ENCODE measurements around the gene CBX4.

Gene CBX4

GRCh38 chr17:79813297-79814126, 25.7 kb downstream of the CBX4 start:
- POLR2A ChIA-PET: interaction anchor here (1.5 kb wide), 1 partner anchor 26 kb away, joined by 6 read pairs; the partner anchor contains the start of gene CBX4

DNA sequence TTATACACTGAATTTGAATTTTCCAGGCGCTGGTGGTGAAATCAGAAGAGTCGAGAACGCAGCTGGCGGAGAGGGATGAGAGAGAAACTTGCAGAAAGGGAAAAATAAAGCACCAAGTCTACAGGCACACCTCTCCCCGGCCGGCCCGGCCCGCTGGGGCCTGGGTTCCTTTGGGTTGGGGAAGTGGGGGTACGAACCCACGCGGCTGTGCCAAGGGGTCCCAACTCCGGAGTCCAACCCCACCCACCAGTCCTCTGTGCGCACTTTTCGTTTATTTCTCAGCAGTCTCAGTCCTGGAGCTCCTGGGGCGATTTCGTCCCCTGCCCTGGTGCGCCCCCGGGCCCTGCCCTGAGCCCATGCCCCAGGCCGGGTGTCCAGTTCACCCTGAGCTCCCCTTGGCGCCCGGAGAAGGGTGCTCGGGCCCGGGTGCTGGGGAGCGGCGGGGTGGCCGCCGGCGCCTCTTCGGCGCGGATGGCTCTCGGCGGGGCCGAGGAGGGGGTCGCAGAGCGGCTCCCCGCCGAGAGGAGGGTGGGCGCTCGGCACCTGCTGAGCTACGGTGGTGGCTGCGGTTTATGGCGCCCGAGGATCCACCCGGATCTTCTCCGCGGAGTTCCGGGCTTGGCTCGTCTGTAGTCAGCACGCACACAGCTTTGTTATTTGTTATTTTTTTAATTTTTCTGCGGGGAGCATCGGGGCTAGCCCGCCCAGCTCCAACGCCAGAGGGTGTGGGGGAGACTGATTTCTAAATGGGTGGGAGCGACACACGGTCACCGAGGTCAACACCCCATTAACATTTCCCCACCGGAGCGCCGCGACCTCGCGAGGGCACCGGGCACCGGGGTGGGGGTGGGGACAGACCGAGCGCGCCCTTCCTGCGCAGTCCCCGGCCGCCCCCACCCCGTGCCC, 26.6 kb downstream of the CBX4 start:
- POLR2A ChIA-PET: interaction anchor here (1.1 to 1.5 kb wide), 2 partner anchors 16 to 27 kb away, joined by 5 to 6 read pairs; partner anchors contain the start of genes CBX4 and CBX8
- H3K4me3 ChIP-seq (ENCODE audit: low read depth, low read length): peak overlapping the region; percentile 28
- TF ChIP-seq, protein P1, sequence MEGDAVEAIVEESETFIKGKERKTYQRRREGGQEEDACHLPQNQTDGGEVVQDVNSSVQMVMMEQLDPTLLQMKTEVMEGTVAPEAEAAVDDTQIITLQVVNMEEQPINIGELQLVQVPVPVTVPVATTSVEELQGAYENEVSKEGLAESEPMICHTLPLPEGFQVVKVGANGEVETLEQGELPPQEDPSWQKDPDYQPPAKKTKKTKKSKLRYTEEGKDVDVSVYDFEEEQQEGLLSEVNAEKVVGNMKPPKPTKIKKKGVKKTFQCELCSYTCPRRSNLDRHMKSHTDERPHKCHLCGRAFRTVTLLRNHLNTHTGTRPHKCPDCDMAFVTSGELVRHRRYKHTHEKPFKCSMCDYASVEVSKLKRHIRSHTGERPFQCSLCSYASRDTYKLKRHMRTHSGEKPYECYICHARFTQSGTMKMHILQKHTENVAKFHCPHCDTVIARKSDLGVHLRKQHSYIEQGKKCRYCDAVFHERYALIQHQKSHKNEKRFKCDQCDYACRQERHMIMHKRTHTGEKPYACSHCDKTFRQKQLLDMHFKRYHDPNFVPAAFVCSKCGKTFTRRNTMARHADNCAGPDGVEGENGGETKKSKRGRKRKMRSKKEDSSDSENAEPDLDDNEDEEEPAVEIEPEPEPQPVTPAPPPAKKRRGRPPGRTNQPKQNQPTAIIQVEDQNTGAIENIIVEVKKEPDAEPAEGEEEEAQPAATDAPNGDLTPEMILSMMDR (IDR thresholded peaks at IDR 0.05; ENCODE audit: insufficient read depth, low read length, missing control alignments): no peak
- DNase-seq (ENCODE audit: low read depth, low spot score): no peak
- CTCF ChIA-PET: interaction anchor here (0.8 to 3.0 kb wide), 10 partner anchors 11 to 196 kb away, joined by 3 to 19 read pairs (median 4); partner anchors contain the start of gene CBX8

More at GRCh38 chr17:79813297-79814126, 25.7 kb downstream of the CBX4 start:
- H3K4me3 ChIP-seq (ENCODE audit: low read depth, low read length): peak overlapping the region; percentile 38
- TF ChIP-seq, protein P1 (IDR thresholded peaks at IDR 0.05; ENCODE audit: insufficient read depth, low read length, missing control alignments): no peak
- CTCF ChIA-PET: interaction anchor here (1.0 to 2.5 kb wide), 7 partner anchors 9 to 192 kb away, joined by 3 to 19 read pairs (median 5); partner anchors contain the start of gene CBX8
- no peak for DNase-seq (ENCODE audit: low read depth, low spot score)

DNA sequence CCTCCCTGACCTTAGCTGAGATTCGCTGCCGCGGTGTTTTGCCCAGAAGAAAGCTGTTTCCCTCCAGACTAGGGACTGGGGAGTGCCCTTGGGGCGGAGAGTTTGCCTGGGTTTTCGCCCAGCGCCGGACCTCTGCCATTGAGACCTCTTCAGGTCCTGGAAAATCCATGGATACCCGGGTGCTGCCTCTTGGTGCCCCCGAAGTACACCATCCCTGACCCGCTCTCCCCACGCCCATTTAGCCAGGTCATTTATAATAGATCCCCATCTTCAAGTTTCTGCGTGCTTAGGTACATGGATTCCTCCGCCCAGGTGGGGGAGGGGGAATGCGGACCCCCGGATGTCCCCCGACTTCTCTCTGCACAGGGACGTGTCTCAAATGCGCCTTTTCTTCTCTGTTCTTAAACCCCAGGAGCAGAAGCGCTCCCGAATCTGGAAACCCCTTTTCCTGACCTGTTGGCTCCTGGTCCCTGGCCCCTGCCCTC, 27.3 kb downstream of the CBX4 start:
- no peak overlapping the region for H3K4me3 ChIP-seq (ENCODE audit: low read depth, low read length)
- TF ChIP-seq, protein P1 (IDR thresholded peaks at IDR 0.05; ENCODE audit: insufficient read depth, low read length, missing control alignments): no peak
- no peak for DNase-seq (ENCODE audit: low read depth, low spot score)
- CTCF ChIA-PET: interaction anchor here (0.8 to 3.0 kb wide), 12 partner anchors 10 to 197 kb away, joined by 3 to 19 read pairs (median 6); partner anchors contain the start of gene CBX8
- POLR2A ChIA-PET: interaction anchor here (1.1 to 1.5 kb wide), 2 partner anchors 15 to 27 kb away, joined by 5 to 6 read pairs; partner anchors contain the start of genes CBX4 and CBX8

DNA sequence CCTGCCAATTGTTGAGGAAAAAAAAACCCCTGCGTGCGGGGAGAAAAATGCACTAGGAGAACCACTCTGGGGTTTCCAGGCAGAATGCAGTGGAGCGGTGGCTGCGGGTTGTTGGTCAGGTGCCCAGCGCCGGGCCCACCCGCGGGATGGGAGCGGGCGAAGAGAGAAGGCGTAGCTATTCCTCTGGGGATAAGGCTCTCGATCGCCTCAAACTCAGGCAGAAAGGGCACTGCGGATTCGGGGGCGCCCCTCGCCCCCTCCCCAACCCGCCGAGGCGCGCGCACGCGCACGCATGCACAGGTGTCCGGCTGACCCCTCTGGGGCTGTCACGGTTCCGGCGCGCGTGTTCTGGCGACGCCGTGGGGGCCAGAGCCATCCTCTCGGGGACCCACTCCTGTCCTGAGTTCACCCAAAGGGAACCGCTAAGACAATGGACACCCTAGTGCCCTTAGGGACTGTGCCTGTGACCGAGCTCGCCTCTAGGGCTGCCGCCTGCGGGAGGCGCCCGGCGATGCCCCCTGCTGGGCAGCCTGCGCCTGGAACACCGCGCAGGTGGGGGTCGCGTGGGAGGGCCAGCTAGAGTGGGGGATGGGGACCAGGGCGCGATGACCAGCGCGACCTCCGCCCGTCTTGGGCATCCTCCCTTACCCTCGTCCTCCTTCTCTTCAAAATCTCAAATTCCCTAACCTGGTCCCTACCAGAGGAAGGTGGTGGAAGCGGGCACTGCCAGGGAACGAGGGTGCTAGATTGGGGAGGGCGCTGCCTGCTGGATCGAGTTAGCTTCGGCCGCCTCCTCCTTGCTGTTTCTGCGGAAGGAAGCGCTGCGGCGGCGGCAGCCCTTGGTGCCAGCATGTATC, 28.0 kb downstream of the CBX4 start:
- CTCF ChIA-PET: interaction anchor here (1.0 to 3.0 kb wide), 12 partner anchors 9 to 179 kb away, joined by 3 to 15 read pairs (median 4); partner anchors contain the start of gene CBX8
- TF ChIP-seq, protein P1 (IDR thresholded peaks at IDR 0.05; ENCODE audit: insufficient read depth, low read length, missing control alignments): peak; percentile 75
- DNase-seq (ENCODE audit: low read depth, low spot score): no peak
- no peak overlapping the region for H3K4me3 ChIP-seq (ENCODE audit: low read depth, low read length)
- POLR2A ChIA-PET: no interaction called here

Measured in AG04449 (cell line).